Measurements from ENCODE around the gene HCFC2.

- TF ChIP-seq CTCF (conservative IDR thresholded peaks at IDR 0.05 in 1 of 2, IDR thresholded peaks at IDR 0.05 in 1 of 2; ENCODE audit: extremely low read depth in 1 of 2, insufficient read depth in 1 of 2, low read depth in 1 of 2, low read length in 2 of 2) (no peak), EZH2 (IDR thresholded peaks at IDR 0.05; ENCODE audit: borderline replicate concordance, low read length) (no peak)
Observed at GRCh38 chr12:104042580-104042979, 21.8 kb upstream of the HCFC2 start.
